Stimulated activated CD4-positive, alpha-beta T cell treated with anti-CD3 and anti-CD28 coated beads, Interleukin-15, amount 100 ng/mL, for 1 hour (primary cell): ENCODE data around the gene LHX2.

ENCODE experiments used
- DNase-seq, 2 donors: peaks; one replicate each; pipeline ENCODE4 v3.0.0-alpha.2; 2020; ENCODE audit warnings: low read depth in 1 of 2, low spot score in 1 of 2

The LHX2 gene

GRCh38 chr9:124029617-124030016, 18.0 kb downstream of the LHX2 start:
- no peak for DNase-seq

- DNase-seq, result no peak
Measured at GRCh38 chr9:124030969-124031451, 19.4 kb downstream of the LHX2 start.

GRCh38 chr9:124032247-124032646, 20.7 kb downstream of the LHX2 start:
- no peak for DNase-seq

- no peak for DNase-seq
Measured at GRCh38 chr9:124033348-124033747, 21.8 kb downstream of the LHX2 start.

GRCh38 chr9:124033967-124034366, 22.4 kb downstream of the LHX2 start:
- DNase-seq, result no peak

- DNase-seq, result no peak
Measured at GRCh38 chr9:124035001-124035650, 23.6 kb downstream of the LHX2 start.

- DNase-seq, result no peak
Measured at GRCh38 chr9:124036578-124036977, 25.0 kb downstream of the LHX2 start.

GRCh38 chr9:124037790-124038189, 26.2 kb downstream of the LHX2 start:
- DNase-seq, result no peak

GRCh38 chr9:124038239-124038638, 26.7 kb downstream of the LHX2 start:
- DNase-seq, result no peak

- DNase-seq, result no peak
Measured at GRCh38 chr9:124038790-124039633, 27.4 kb downstream of the LHX2 start.

GRCh38 chr9:124040186-124040931, 28.8 kb downstream of the LHX2 start:
- DNase-seq, result no peak

GRCh38 chr9:124040935-124041816, 29.6 kb downstream of the LHX2 start:
- peak in 1 of 2 donors; percentile 32 for DNase-seq

GRCh38 chr9:124041817-124042116, 30.2 kb downstream of the LHX2 start:
- no peak for DNase-seq

GRCh38 chr9:124042201-124042721, 30.7 kb downstream of the LHX2 start:
- no peak for DNase-seq

- DNase-seq, result no peak
Measured at GRCh38 chr9:124044448-124044847, 32.9 kb downstream of the LHX2 start.

GRCh38 chr9:124045076-124045829, 33.7 kb downstream of the LHX2 start:
- DNase-seq, result no peak

GRCh38 chr9:124045830-124046177, 34.2 kb downstream of the LHX2 start:
- no peak for DNase-seq

GRCh38 chr9:124046189-124046588, 34.6 kb downstream of the LHX2 start:
- DNase-seq, result no peak

- DNase-seq, result no peak
Measured at GRCh38 chr9:124047251-124047672, 35.7 kb downstream of the LHX2 start.

GRCh38 chr9:124050955-124051354, 39.4 kb downstream of the LHX2 start:
- DNase-seq, result no peak
